Nephron progenitor cell (in vitro differentiated cells): ENCODE results near the gene RFTN1.

Experiments used
- DNase-seq: peaks from one replicate; pipeline ENCODE4 v3.0.0; 2021
- H3K27ac Mint-ChIP-seq: 2 replicates; pipeline ENCODE4 v1.8.0; 2021; ENCODE audit warnings: mild to moderate bottlenecking, moderate library complexity, mixed read lengths
- H3K27me3 Mint-ChIP-seq: 2 replicates; pipeline ENCODE4 v1.8.0; 2021; ENCODE audit warnings: mild to moderate bottlenecking, low read depth, mixed read lengths; ENCODE audit not compliant: poor library complexity
- H3K36me3 Mint-ChIP-seq: 2 replicates; pipeline ENCODE4 v1.8.0; 2021; ENCODE audit warnings: low read depth, mixed read lengths
- H3K4me1 Mint-ChIP-seq: 2 replicates; pipeline ENCODE4 v1.8.0; 2021; ENCODE audit warnings: mixed read lengths
- H3K4me3 Mint-ChIP-seq: 2 replicates; pipeline ENCODE4 v1.8.0; 2021; ENCODE audit warnings: mild to moderate bottlenecking, moderate library complexity, mixed read lengths
- H3K9me3 Mint-ChIP-seq: 2 replicates; pipeline ENCODE4 v1.8.0; 2021; ENCODE audit warnings: mild to moderate bottlenecking, moderate library complexity, mixed read lengths
- CTCF ChIP-seq: fragments of 200-600 bp; sonication (generic); IDR thresholded peaks from 2 replicates; pipeline ENCODE4 v1.5.0; 2021; ENCODE audit warnings: antibody characterized with exemption

RFTN1 gene

GRCh38 chr3:16485395-16485992 is 28.0 kb downstream of the RFTN1 start:
- peaks cover 54% of the 10 kb centered on the region for H3K4me1 Mint-ChIP-seq
- peaks cover 7% of the 10 kb centered on the region for H3K9me3 Mint-ChIP-seq
- H3K27ac Mint-ChIP-seq, result no peak overlapping the region

GRCh38 chr3:16484984-16485383 is 28.5 kb downstream of the RFTN1 start:
- no peak overlapping the region for H3K4me3 Mint-ChIP-seq
- H3K36me3 Mint-ChIP-seq, result peaks cover 20% of the 10 kb centered on the region

More at GRCh38 chr3:16485395-16485992, 28.0 kb downstream of the RFTN1 start:
- no peak for DNase-seq
- Mint-ChIP-seq H3K36me3 (peaks cover 25% of the 10 kb centered on the region), H3K27me3 (peaks cover 17% of the 10 kb centered on the region), H3K4me3 (no peak overlapping the region)
- TF ChIP-seq CTCF, result no peak

GRCh38 chr3:16484216-16484615 is 29.3 kb downstream of the RFTN1 start:
- H3K9me3 Mint-ChIP-seq, result no peaks in the 10 kb centered on the region
- DNase-seq, result no peak
- H3K27ac Mint-ChIP-seq, result peak overlapping the region; percentile 37
- peaks cover 54% of the 10 kb centered on the region for H3K4me1 Mint-ChIP-seq
- no peak for TF ChIP-seq CTCF
- H3K4me3 Mint-ChIP-seq, result no peak overlapping the region
- H3K36me3 Mint-ChIP-seq, result peaks cover 12% of the 10 kb centered on the region
- peaks cover 17% of the 10 kb centered on the region for H3K27me3 Mint-ChIP-seq

More at GRCh38 chr3:16484984-16485383, 28.5 kb downstream of the RFTN1 start:
- TF ChIP-seq CTCF, result no peak
- Mint-ChIP-seq H3K27ac (no peak overlapping the region), H3K9me3 (peaks cover 2% of the 10 kb centered on the region), H3K4me1 (peaks cover 55% of the 10 kb centered on the region), H3K27me3 (peaks cover 17% of the 10 kb centered on the region)
- DNase-seq, result no peak

GRCh38 chr3:16482770-16483531 is 30.5 kb downstream of the RFTN1 start:
- Mint-ChIP-seq H3K27ac (peak overlapping the region; percentile 69), H3K9me3 (peaks cover 9% of the 10 kb centered on the region), H3K27me3 (peaks cover 17% of the 10 kb centered on the region), H3K4me3 (no peak overlapping the region), H3K4me1 (peaks cover 49% of the 10 kb centered on the region), H3K36me3 (peaks cover 15% of the 10 kb centered on the region)
- peak; percentile 11 for DNase-seq
- TF ChIP-seq CTCF, result no peak

GRCh38 chr3:16482194-16482769 is 31.2 kb downstream of the RFTN1 start:
- peaks cover 16% of the 10 kb centered on the region for H3K9me3 Mint-ChIP-seq
- no peak for DNase-seq
- no peak overlapping the region for H3K4me3 Mint-ChIP-seq
- TF ChIP-seq CTCF, result no peak
- peaks cover 18% of the 10 kb centered on the region for H3K36me3 Mint-ChIP-seq
- no peak overlapping the region for H3K27ac Mint-ChIP-seq
- H3K27me3 Mint-ChIP-seq, result peaks cover 17% of the 10 kb centered on the region
- H3K4me1 Mint-ChIP-seq, result peaks cover 49% of the 10 kb centered on the region
